ENCODE results near the gene RHOG.
"Not testable (repeated sequence)": the region's sequence is repeated elsewhere in the genome, so short reads cannot be mapped to it uniquely, and the experiment has no call there.

RHOG gene

GRCh38 chr11:3840870-3841425 is at the start of gene RHOG:
RHOG (minus strand) TSS chr11:3840959; CDS start chr11:3828138, 12,821 bp downstream.
- DNase-seq = no peak

GRCh38 chr11:3890014-3890413 is 49.3 kb upstream of the RHOG start:
- no peak for DNase-seq

GRCh38 chr11:3888876-3889275 is 48.1 kb upstream of the RHOG start:
- DNase-seq = no peak

- DNase-seq = no peak
Measured at GRCh38 chr11:3886985-3887384, 46.2 kb upstream of the RHOG start.

- DNase-seq = no peak
Measured at GRCh38 chr11:3885855-3886254, 45.1 kb upstream of the RHOG start.

- peak; percentile 35 for DNase-seq
Measured at GRCh38 chr11:3882655-3883054, 41.9 kb upstream of the RHOG start.

- DNase-seq = no peak
Measured at GRCh38 chr11:3880724-3881123, 40.0 kb upstream of the RHOG start.

- DNase-seq = no peak
Measured at GRCh38 chr11:3879967-3880542, 39.3 kb upstream of the RHOG start.

GRCh38 chr11:3879216-3879966 is 38.6 kb upstream of the RHOG start:
- DNase-seq = no peak

GRCh38 chr11:3878258-3878584 is 37.5 kb upstream of the RHOG start:
- DNase-seq = no peak

GRCh38 chr11:3877364-3878257 is 36.9 kb upstream of the RHOG start:
- no peak for DNase-seq

GRCh38 chr11:3876613-3877012 is 35.9 kb upstream of the RHOG start:
- DNase-seq = no peak

- no peak for DNase-seq
Measured at GRCh38 chr11:3873712-3874349, 33.1 kb upstream of the RHOG start.

- no peak for DNase-seq
Measured at GRCh38 chr11:3867209-3868091, 26.7 kb upstream of the RHOG start.

- no peak for DNase-seq
Measured at GRCh38 chr11:3866836-3867208, 26.1 kb upstream of the RHOG start.

- no peak for DNase-seq
Measured at GRCh38 chr11:3866206-3866605, 25.4 kb upstream of the RHOG start.

GRCh38 chr11:3865388-3866193 is 24.8 kb upstream of the RHOG start:
- no peak for DNase-seq

GRCh38 chr11:3861683-3862082 is 20.9 kb upstream of the RHOG start:
- no peak for DNase-seq

- not testable (repeated sequence) for DNase-seq
Measured at GRCh38 chr11:3860898-3861393, 20.2 kb upstream of the RHOG start.

GRCh38 chr11:3860375-3860774 is 19.6 kb upstream of the RHOG start:
- peak; percentile 60 for DNase-seq

- no peak for DNase-seq
Measured at GRCh38 chr11:3859373-3859881, 18.7 kb upstream of the RHOG start.
